ENCODE data around the gene SLC6A13. TPM values are rescaled to one million over a fixed set of nuclear protein-coding genes. Genes with fewer than 3 reads are reported as not detected.

SLC6A13 gene
- polyA plus RNA-seq, 3 donors = 0.03 to 0.34 (median 0.06) TPM

- 91 to 93% (median 92%) methylated on average over 12 of the region's 12 CpGs for WGBS, 3 donors
- no peak overlapping the region for H3K27ac ChIP-seq (ENCODE audit: low read depth, low read length)
Measured at GRCh38 chr12:209851-210250, 52.8 kb downstream of the SLC6A13 start.

- WGBS, 3 donors = 80 to 92% (median 87%) methylated on average over 15 of the region's 15 CpGs
- H3K27ac ChIP-seq (ENCODE audit: low read depth, low read length) = no peak overlapping the region
Measured at GRCh38 chr12:209246-209645, 53.4 kb downstream of the SLC6A13 start.

- WGBS, 3 donors = 75 to 85% (median 81%) methylated on average over 4 of the region's 4 CpGs
- no peak overlapping the region for H3K27ac ChIP-seq (ENCODE audit: low read depth, low read length)
Measured at GRCh38 chr12:208813-209212, 53.8 kb downstream of the SLC6A13 start.

GRCh38 chr12:207804-208203, 54.8 kb downstream of the SLC6A13 start:
- H3K27ac ChIP-seq (ENCODE audit: low read depth, low read length) = no peak overlapping the region
- 87 to 91% (median 87%) methylated on average over 10 of the region's 10 CpGs for WGBS, 3 donors

GRCh38 chr12:206746-207440, 55.7 kb downstream of the SLC6A13 start:
- H3K27ac ChIP-seq (ENCODE audit: low read depth, low read length) = no peak overlapping the region
- WGBS, 3 donors = 89 to 92% (median 91%) methylated on average over 21 of the region's 21 CpGs

GRCh38 chr12:205026-205425, 57.6 kb downstream of the SLC6A13 start:
- 79 to 88% (median 80%) methylated on average over 4 of the region's 4 CpGs for WGBS, 3 donors
- no peak overlapping the region for H3K27ac ChIP-seq (ENCODE audit: low read depth, low read length)

GRCh38 chr12:204261-204678, 58.4 kb downstream of the SLC6A13 start:
- 85 to 90% (median 88%) methylated on average over 10 to 11 of the region's 11 CpGs for WGBS, 3 donors
- no peak overlapping the region for H3K27ac ChIP-seq (ENCODE audit: low read depth, low read length)

- H3K27ac ChIP-seq (ENCODE audit: low read depth, low read length) = no peak overlapping the region
- 6 to 21% (median 20%) methylated on average over 70 to 84 of the region's 84 CpGs for WGBS, 3 donors
Measured at GRCh38 chr12:203462-204260, 59.0 kb downstream of the SLC6A13 start.

GRCh38 chr12:203074-203461, 59.6 kb downstream of the SLC6A13 start:
- H3K27ac ChIP-seq (ENCODE audit: low read depth, low read length) = no peak overlapping the region
- WGBS, 3 donors = 53 to 66% (median 64%) methylated on average over 16 of the region's 16 CpGs

GRCh38 chr12:202081-202731, 60.4 kb downstream of the SLC6A13 start:
- no peak overlapping the region for H3K27ac ChIP-seq (ENCODE audit: low read depth, low read length)
- WGBS, 3 donors = 55 to 66% (median 65%) methylated on average over 15 of the region's 15 CpGs

GRCh38 chr12:201361-201760, 61.3 kb downstream of the SLC6A13 start:
- WGBS, 3 donors = 80 to 91% (median 80%) methylated on average over 8 of the region's 8 CpGs
- no peak overlapping the region for H3K27ac ChIP-seq (ENCODE audit: low read depth, low read length)

- WGBS, 3 donors = 33 to 69% (median 58%) methylated on average over 9 of the region's 9 CpGs
- no peak overlapping the region for H3K27ac ChIP-seq (ENCODE audit: low read depth, low read length)
Measured at GRCh38 chr12:198705-199104, 63.9 kb downstream of the SLC6A13 start.

GRCh38 chr12:197911-198695, 64.5 kb downstream of the SLC6A13 start:
- 91 to 95% (median 95%) methylated on average over 11 of the region's 11 CpGs for WGBS, 3 donors
- H3K27ac ChIP-seq (ENCODE audit: low read depth, low read length) = no peak overlapping the region

- no peak overlapping the region for H3K27ac ChIP-seq (ENCODE audit: low read depth, low read length)
- WGBS, 3 donors = 80 to 92% (median 84%) methylated on average over 3 of the region's 3 CpGs
Measured at GRCh38 chr12:197347-197746, 65.3 kb downstream of the SLC6A13 start.

GRCh38 chr12:196436-196835, 66.2 kb downstream of the SLC6A13 start:
- WGBS, 3 donors = 64 to 79% (median 71%) methylated on average over 4 of the region's 4 CpGs
- H3K27ac ChIP-seq (ENCODE audit: low read depth, low read length) = no peak overlapping the region

- no peak overlapping the region for H3K27ac ChIP-seq (ENCODE audit: low read depth, low read length)
- 85 to 92% (median 88%) methylated on average over 15 of the region's 15 CpGs for WGBS, 3 donors
Measured at GRCh38 chr12:195951-196350, 66.7 kb downstream of the SLC6A13 start.

GRCh38 chr12:195156-195555, 67.5 kb downstream of the SLC6A13 start:
- 75 to 82% (median 79%) methylated on average over 5 of the region's 5 CpGs for WGBS, 3 donors
- H3K27ac ChIP-seq (ENCODE audit: low read depth, low read length) = no peak overlapping the region

GRCh38 chr12:194276-194675, 68.4 kb downstream of the SLC6A13 start:
- WGBS, 3 donors = 88 to 89% (median 89%) methylated on average over 7 of the region's 7 CpGs
- no peak overlapping the region for H3K27ac ChIP-seq (ENCODE audit: low read depth, low read length)

All from adipose tissue (tissue), 3 donors.